ENCODE data around the gene GRM5. TPM values are rescaled to one million over a fixed set of nuclear protein-coding genes. Genes with fewer than 3 reads are reported as not detected.
A peak's percentile ranks its signal among the peaks of the same experiment; 100 is the strongest.
"Not testable (repeated sequence)": the region's sequence is repeated elsewhere in the genome, so short reads cannot be mapped to it uniquely, and the experiment has no call there.

Gene GRM5
- total RNA-seq, 2 donors from 2014 or later: not detected

DNA sequence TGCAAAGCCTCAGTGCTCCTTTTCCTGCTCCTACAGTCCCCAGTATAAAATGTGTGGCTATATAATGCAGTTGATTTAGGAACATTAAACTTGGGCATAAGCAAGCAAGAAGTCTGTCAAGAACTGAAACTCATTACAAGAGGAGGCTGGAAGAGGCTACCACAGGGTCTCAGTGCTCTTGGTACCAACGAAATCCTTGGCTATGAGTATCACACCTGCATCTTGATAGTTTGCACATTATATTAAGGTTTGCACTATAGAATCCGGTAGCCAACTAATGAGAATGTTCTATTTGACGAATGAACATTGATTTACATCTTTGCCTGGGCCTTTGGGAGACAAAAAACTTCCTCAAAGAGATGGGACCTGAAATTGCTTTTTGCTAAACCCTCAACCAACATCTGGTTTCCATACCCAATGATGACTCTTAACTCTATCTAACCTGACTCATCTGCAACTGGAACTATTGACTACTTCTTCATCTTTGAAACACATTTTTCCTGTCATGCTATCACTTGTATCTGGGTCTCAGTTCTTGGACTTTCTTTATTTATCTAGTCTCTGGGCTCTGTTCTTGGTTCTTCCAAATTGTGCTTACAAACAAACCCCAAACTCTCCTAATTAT lies 521.0 kb downstream of the GRM5 start:
- H3K9me3 Mint-ChIP-seq: no peaks in the 10 kb centered on the region
- H3K4me3 Mint-ChIP-seq: no peak overlapping the region
- peaks cover 12% of the 10 kb centered on the region for H3K4me1 Mint-ChIP-seq (ENCODE audit: low read depth)
- DNase-seq: no peak
- no peak overlapping the region for H3K27ac Mint-ChIP-seq
- H3K36me3 Mint-ChIP-seq (ENCODE audit: insufficient read depth in 2 of 2): no peaks in the 10 kb centered on the region
- H3K27me3 Mint-ChIP-seq (ENCODE audit: low read depth): peaks cover 11% of the 10 kb centered on the region
- ATAC-seq (replicated peaks in 1 of 2): peak; percentile 56 to 63

DNA sequence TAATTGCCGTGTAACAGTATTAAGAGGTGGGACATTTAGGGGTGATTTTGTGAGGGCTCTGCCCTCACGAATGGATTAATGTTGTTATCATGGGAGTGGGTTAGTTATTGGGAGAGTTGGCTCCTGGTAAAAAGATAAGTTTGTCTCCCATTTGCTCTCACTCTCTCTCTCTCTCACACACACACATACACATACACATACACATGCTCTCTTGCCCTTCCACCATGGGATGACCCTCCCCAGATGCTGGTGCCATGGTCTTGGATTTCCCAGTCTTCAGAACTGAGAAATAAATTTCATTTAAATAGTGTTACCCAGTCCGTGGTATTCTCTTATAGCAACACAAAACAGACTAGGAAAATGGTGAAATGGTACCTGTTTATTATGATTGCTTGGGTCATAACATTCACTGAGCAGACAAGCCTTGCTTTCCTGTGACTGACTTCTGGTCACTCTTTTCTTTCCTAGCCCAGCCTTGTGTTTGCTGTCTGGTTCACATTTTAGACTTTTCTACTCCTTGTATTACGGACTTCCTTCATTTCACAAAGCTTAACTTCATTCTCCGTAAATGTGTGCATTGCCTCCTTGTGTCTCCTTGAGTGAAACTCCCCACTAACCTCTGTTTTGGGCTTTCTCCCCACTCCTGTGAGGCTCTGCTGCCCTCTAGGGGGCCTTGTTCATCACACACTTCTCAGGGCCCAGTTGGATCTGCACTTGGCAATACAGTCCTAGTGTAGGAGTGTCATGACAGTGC lies 521.7 kb downstream of the GRM5 start:
- Mint-ChIP-seq H3K27ac (no peak overlapping the region), H3K36me3 (ENCODE audit: insufficient read depth in 2 of 2) (no peaks in the 10 kb centered on the region), H3K4me3 (no peak overlapping the region), H3K27me3 (ENCODE audit: low read depth) (peaks cover 16% of the 10 kb centered on the region), H3K4me1 (ENCODE audit: low read depth) (peaks cover 12% of the 10 kb centered on the region), H3K9me3 (no peaks in the 10 kb centered on the region)
- peak; percentile 99 for ATAC-seq (replicated peaks in 1 of 2)
- DNase-seq: peak; percentile 79 to 82

DNA sequence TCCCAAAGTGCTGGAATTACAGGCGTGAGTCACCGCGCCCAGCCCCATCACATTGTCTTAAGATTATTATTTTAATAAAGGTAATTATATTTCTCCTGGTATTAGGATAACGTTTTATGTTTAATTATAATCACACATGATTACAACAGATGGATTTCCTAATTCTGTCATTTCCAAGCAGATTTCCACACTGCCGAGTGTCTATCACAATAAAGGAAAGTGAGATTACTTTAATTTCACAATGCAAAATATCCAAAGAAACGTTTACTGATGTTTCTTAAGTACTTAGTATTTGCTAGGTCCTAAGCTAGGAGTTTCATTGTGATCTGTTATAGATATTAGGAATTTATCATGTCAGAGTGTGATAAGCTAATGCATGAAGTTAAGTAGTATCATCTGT lies 524.8 kb downstream of the GRM5 start:
- H3K27me3 Mint-ChIP-seq (ENCODE audit: low read depth): peaks cover 21% of the 10 kb centered on the region
- no peaks in the 10 kb centered on the region for H3K36me3 Mint-ChIP-seq (ENCODE audit: insufficient read depth in 2 of 2)

DNA sequence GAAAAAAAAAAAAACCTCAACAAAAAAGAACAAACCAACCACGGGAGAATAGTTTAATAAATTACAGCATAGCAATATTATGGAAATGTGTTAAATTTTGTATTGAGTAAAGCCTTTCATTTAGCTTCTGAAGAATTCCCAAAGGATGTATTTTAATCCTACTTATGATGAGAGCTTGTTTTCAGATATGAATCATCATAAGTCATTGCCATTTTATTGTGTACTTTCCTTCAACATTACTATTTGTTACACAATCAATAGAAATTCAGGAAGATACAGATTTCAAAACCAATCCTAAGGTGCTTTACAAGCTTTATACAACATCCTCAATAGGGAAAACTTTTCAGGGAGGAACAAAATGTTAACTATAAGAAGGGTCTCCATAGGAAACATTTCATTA lies 527.7 kb downstream of the GRM5 start:
- Mint-ChIP-seq H3K27me3 (ENCODE audit: low read depth) (peaks cover 24% of the 10 kb centered on the region), H3K4me1 (ENCODE audit: low read depth) (peaks cover 26% of the 10 kb centered on the region), H3K27ac (no peak overlapping the region), H3K4me3 (no peak overlapping the region), H3K36me3 (ENCODE audit: insufficient read depth in 2 of 2) (peaks cover 4 to 9% of the 10 kb centered on the region in 2 donors), H3K9me3 (peaks cover 0 to 3% of the 10 kb centered on the region in 2 donors)
- ATAC-seq (replicated peaks in 1 of 2): no peak
- no peak for DNase-seq

More for the DNA sequence above, 524.8 kb downstream of the GRM5 start:
- Mint-ChIP-seq H3K9me3 (no peaks in the 10 kb centered on the region), H3K27ac (no peak overlapping the region), H3K4me1 (ENCODE audit: low read depth) (peaks cover 20% of the 10 kb centered on the region), H3K4me3 (no peak overlapping the region)
- ATAC-seq (replicated peaks in 1 of 2): no peak
- DNase-seq: no peak

DNA sequence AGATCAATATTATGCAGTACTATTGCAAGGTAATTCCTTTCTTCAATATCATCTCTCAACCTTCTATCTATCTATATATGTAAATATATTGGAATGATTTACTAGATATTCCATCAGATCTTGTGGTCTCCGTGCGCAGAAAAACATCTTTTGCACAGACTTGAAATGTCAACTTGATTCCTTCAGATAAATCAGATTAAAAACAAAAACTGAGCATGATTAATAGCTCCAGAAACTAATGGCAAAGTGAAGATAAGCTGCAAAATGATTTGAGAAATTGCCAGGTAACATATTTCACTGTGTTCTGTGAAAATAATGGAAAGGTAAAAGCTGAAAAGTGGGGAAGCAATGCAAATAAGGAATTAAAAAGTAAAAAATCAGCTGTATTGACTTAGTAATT lies 528.2 kb downstream of the GRM5 start:
- H3K27ac Mint-ChIP-seq: no peak overlapping the region
- no peak overlapping the region for H3K4me3 Mint-ChIP-seq
- peaks cover 27% of the 10 kb centered on the region for H3K27me3 Mint-ChIP-seq (ENCODE audit: low read depth)
- ATAC-seq (replicated peaks in 1 of 2) (no peak), DNase-seq (no peak)
- H3K36me3 Mint-ChIP-seq (ENCODE audit: insufficient read depth in 2 of 2): peaks cover 4 to 9% of the 10 kb centered on the region in 2 donors
- H3K9me3 Mint-ChIP-seq: peaks cover 0 to 3% of the 10 kb centered on the region in 2 donors
- H3K4me1 Mint-ChIP-seq (ENCODE audit: low read depth): peaks cover 26% of the 10 kb centered on the region

DNA sequence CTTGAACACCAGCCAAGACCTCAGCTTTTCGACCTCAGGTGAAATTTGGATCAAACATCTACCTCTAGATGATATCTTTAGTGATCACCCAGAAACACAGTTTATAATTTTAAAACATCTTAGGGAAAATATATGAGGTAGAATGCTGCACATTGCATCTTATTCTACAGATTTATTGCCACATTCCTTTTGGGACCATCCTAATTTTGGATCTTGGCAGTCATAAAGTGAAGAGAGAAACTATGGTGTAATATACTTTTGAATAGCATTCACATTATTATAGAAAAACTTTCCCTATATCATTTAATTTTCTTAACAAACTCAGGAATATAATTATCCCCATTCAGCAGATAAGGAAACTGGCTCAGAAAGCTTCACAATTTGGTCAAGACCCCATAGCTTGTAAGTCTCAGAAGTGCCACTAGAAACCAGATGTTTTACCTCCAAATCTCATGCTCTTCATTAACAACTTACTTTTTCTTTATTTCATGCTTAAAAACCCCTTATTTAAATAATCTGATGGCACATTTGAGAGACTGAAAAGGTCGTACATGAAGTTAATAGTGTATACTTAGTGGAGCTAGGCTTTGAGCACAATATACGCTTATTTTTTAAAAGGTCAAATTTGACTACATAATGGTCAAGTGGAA lies 529.0 kb downstream of the GRM5 start:
- Mint-ChIP-seq H3K4me1 (ENCODE audit: low read depth) (peaks cover 26% of the 10 kb centered on the region), H3K4me3 (peak overlapping the region in 1 of 2 donors; percentile 21), H3K27me3 (ENCODE audit: low read depth) (peaks cover 27% of the 10 kb centered on the region), H3K9me3 (peaks cover 0 to 3% of the 10 kb centered on the region in 2 donors), H3K36me3 (ENCODE audit: insufficient read depth in 2 of 2) (peaks cover 4 to 9% of the 10 kb centered on the region in 2 donors), H3K27ac (peak overlapping the region; percentile 13)
- no peak for ATAC-seq (replicated peaks in 1 of 2)
- no peak for DNase-seq

DNA sequence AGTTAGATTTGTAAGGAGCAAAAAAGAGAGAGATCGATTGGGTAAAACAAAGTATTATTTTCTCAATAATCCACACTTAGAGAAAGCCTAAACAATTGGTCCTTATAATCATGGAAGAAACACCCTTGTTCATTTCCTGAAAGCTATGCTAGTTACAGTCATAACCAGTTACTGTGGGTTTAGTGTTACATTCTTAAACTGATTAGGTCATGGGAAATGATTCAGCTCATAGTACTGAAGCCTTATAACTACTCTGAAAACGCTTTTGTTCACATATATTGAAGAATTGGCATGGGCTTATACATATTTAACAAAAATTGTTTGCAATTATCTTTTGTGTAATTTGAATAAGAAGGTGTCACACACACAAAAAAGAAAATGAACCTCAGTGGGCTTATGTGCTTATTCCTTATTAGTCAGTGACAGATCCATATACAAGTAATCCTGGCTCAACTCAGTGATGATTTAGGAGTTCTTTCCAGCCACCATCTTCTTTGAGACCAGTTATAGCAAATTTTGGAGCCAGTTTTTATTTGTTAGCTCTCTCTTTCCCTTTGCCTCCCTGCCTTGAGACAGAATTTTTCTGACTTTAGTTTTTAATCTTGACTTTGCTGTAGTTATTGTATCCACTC lies 529.8 kb downstream of the GRM5 start:
- Mint-ChIP-seq H3K27me3 (ENCODE audit: low read depth) (peaks cover 27% of the 10 kb centered on the region), H3K27ac (peak overlapping the region; percentile 59), H3K4me1 (ENCODE audit: low read depth) (peaks cover 26% of the 10 kb centered on the region), H3K36me3 (ENCODE audit: insufficient read depth in 2 of 2) (peaks cover 4 to 9% of the 10 kb centered on the region in 2 donors), H3K9me3 (peaks cover 0 to 3% of the 10 kb centered on the region in 2 donors), H3K4me3 (peak overlapping the region; percentile 6 to 21)
- ATAC-seq (replicated peaks in 1 of 2) (peak; percentile 100), DNase-seq (no peak)

DNA sequence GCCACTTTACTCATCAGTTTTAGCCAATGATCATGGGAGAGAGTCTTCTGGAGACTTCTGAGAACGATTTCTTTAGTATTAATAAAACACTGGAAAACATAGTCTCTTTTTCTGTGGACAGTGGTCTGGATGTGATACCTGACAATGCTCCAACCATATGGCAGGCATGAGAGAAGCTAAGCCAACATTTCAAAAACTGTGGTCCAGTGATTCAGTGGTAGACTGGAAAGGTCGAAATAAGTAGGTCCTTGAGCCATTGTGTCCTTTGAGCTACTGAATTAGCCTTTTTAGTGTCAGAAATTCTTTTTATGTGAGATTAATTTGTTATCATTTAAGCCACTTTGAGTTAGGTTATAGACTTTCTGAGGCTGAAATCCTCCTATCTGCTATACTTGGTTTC lies 530.5 kb downstream of the GRM5 start:
- H3K4me1 Mint-ChIP-seq (ENCODE audit: low read depth): peaks cover 26% of the 10 kb centered on the region
- H3K27me3 Mint-ChIP-seq (ENCODE audit: low read depth): peaks cover 27% of the 10 kb centered on the region
- H3K36me3 Mint-ChIP-seq (ENCODE audit: insufficient read depth in 2 of 2): peaks cover 4 to 9% of the 10 kb centered on the region in 2 donors
- peak overlapping the region; percentile 59 for H3K27ac Mint-ChIP-seq
- peak overlapping the region; percentile 21 to 38 for H3K4me3 Mint-ChIP-seq
- peaks cover 0 to 3% of the 10 kb centered on the region in 2 donors for H3K9me3 Mint-ChIP-seq
- no peak for DNase-seq
- ATAC-seq (replicated peaks in 1 of 2): no peak

DNA sequence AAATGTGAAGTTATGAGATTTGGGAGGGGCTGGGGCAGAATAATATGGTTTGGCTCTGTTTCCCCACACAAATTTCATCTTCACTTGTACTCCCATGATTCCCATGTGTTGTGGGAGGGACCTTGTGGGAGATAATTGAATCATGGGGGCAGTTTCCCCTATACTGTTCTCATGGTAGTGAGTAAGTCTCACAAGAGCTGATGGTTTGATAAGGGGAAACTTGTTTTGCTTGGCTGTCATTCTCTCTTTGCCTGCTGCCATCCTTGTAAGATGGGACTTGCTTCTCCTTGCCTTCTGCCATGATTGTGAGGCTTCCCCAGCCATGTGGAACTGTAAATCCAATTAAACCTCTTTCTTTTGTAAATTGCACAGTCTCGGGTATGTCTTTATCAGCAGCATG lies 531.1 kb downstream of the GRM5 start:
- not testable (repeated sequence) for ATAC-seq (replicated peaks in 1 of 2); H3K36me3 Mint-ChIP-seq (ENCODE audit: insufficient read depth in 2 of 2); DNase-seq; H3K9me3 Mint-ChIP-seq
- Mint-ChIP-seq H3K4me1 (ENCODE audit: low read depth) (peaks cover 26% of the 10 kb centered on the region), H3K27ac (peak overlapping the region; percentile 26), H3K27me3 (ENCODE audit: low read depth) (peaks cover 23% of the 10 kb centered on the region), H3K4me3 (peak overlapping the region; percentile 21 to 38)

DNA sequence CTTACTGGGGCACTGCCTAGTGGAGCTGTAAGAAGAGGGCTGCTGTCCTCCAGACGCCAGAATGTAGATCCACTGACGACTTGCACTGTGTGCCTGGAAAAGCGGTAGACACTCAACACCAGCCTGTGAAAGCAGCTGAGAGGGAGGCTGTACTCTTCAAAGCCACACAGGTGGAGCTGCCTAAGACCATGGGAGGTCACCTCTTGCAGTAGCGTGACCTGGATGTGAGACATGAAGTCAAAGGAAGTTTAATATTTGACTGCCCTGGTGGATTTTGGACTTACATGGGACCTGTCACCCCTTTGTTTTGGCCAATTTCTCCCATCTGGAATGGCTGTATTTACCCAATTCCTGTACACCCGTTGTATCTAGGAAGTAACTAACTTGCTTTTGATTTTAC lies 531.6 kb downstream of the GRM5 start:
- peaks cover 26% of the 10 kb centered on the region for H3K4me1 Mint-ChIP-seq (ENCODE audit: low read depth)
- peaks cover 24% of the 10 kb centered on the region for H3K27me3 Mint-ChIP-seq (ENCODE audit: low read depth)
- no peak overlapping the region for H3K4me3 Mint-ChIP-seq
- H3K9me3 Mint-ChIP-seq: peaks cover 0 to 3% of the 10 kb centered on the region in 2 donors
- no peak overlapping the region for H3K27ac Mint-ChIP-seq
- DNase-seq (no peak), ATAC-seq (replicated peaks in 1 of 2) (no peak)
- peaks cover 4 to 9% of the 10 kb centered on the region in 2 donors for H3K36me3 Mint-ChIP-seq (ENCODE audit: insufficient read depth in 2 of 2)

DNA sequence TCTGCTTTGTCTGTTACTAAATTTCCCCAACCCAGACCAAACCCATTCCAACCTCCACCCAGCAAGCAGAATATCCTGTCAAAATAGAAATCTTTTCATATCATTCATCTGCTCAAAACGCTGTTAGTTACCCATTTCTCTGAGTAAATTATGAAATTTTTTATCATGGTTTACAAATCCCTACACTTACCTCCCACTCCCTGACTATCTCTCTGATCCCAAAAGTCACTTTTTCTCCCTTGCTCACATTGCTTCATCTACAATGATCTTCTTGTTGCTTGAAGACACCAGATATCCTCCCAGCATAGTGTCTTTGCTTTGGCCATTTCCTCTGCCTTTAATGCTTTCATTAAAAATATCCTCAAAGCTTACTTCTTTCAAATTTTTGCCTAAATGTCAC lies 532.8 kb downstream of the GRM5 start:
- no peak for ATAC-seq (replicated peaks in 1 of 2)
- Mint-ChIP-seq H3K9me3 (peaks cover 0 to 3% of the 10 kb centered on the region in 2 donors), H3K27me3 (ENCODE audit: low read depth) (peaks cover 28% of the 10 kb centered on the region), H3K4me1 (ENCODE audit: low read depth) (peaks cover 26% of the 10 kb centered on the region), H3K36me3 (ENCODE audit: insufficient read depth in 2 of 2) (peaks cover 4 to 9% of the 10 kb centered on the region in 2 donors), H3K27ac (no peak overlapping the region), H3K4me3 (no peak overlapping the region)
- no peak for DNase-seq

DNA sequence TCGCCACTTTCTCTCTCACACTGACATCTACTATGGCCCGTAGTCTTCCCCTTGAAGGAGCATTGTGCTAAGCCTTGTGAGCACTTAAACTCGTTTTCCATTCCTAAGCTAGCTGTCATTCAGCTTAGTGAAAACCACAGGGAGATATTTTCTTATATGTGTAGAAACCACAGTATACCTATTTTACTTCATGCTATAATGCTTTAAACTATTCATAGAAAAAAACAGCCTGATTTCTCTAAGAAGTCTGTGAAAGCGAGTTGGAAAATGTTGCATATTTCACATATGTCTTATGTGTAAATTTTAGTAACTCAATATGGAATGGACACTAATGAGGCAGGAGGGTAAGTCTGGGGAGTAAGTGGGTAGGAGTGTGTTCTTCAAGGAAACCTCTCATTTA lies 534.0 kb downstream of the GRM5 start:
- Mint-ChIP-seq H3K36me3 (ENCODE audit: insufficient read depth in 2 of 2) (peaks cover 4 to 9% of the 10 kb centered on the region in 2 donors), H3K4me1 (ENCODE audit: low read depth) (peaks cover 26% of the 10 kb centered on the region), H3K4me3 (no peak overlapping the region), H3K9me3 (peaks cover 0 to 3% of the 10 kb centered on the region in 2 donors), H3K27ac (no peak overlapping the region), H3K27me3 (ENCODE audit: low read depth) (peaks cover 19% of the 10 kb centered on the region)
- no peak for DNase-seq
- no peak for ATAC-seq (replicated peaks in 1 of 2)

DNA sequence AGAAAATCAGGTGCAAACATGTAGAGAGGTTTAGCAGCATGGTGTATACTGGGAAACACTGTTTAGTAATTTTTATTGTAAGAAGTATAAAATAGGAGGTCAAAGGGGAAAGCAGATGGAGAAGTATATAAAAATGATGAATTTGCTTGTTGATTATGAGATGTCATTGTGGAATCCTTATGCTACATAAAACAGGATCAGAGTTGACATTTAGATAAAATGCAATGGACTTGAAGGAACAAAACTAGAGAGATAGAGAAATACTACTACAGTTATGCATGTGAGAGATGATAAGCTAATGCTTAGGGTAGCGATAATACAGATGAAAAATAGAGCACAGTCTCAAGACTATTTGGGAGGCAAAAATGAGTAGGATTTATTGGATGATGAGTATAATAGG lies 536.4 kb downstream of the GRM5 start:
- H3K4me3 Mint-ChIP-seq: no peak overlapping the region
- no peak for DNase-seq
- H3K36me3 Mint-ChIP-seq (ENCODE audit: insufficient read depth in 2 of 2): peaks cover 0 to 3% of the 10 kb centered on the region in 2 donors
- no peaks in the 10 kb centered on the region for H3K9me3 Mint-ChIP-seq
- H3K27ac Mint-ChIP-seq: peak overlapping the region; percentile 25
- ATAC-seq (replicated peaks in 1 of 2): no peak
- H3K27me3 Mint-ChIP-seq (ENCODE audit: low read depth): peaks cover 24% of the 10 kb centered on the region
- peaks cover 3% of the 10 kb centered on the region for H3K4me1 Mint-ChIP-seq (ENCODE audit: low read depth)

All from activated T-cell treated with anti-CD3 and anti-CD28 coated beads, Interleukin-2, amount 50 U/mL, for 72 hours (primary cell).